Gastroesophageal sphincter (tissue), 4 donors: ENCODE data around the gene ZNRF3. TPM values are rescaled to one million over a fixed set of nuclear protein-coding genes. Genes with fewer than 3 reads are reported as not detected.

Experiments
- ATAC-seq: fragments of 150-250 bp; one replicate; pipeline ENCODE4 v1.9.1; 2016; ENCODE audit warnings: mild to moderate bottlenecking, moderate library complexity
- H3K27ac ChIP-seq, 4 donors: fragments of 200-600 bp; sonication (generic) in 3 of 4; 1 replicate in 3 of 4; 2 replicates in 1 of 4; pipeline ENCODE4 v1.5.1; 2016 to 2019
- H3K27me3 ChIP-seq: fragments of 200-600 bp; sonication (generic); one replicate; pipeline ENCODE4 v1.5.1; 2019
- H3K36me3 ChIP-seq, 2 donors: fragments of 200-600 bp; sonication (generic); one replicate each; pipeline ENCODE4 v1.5.1; 2019; ENCODE audit warnings: control low read depth in 1 of 2
- H3K4me1 ChIP-seq, 3 donors: fragments of 200-600 bp; sonication (generic); 1 replicate in 2 of 3; 2 replicates in 1 of 3; pipeline ENCODE4 v1.5.1; 2016 to 2019; ENCODE audit warnings: control low read depth in 2 of 3
- H3K4me3 ChIP-seq, 2 donors: fragments of 200-600 bp; sonication (generic); one replicate each; pipeline ENCODE4 v1.5.1; 2019; ENCODE audit warnings: mild to moderate bottlenecking in 1 of 2, moderate library complexity in 1 of 2
- H3K9me3 ChIP-seq, 3 donors: fragments of 200-600 bp; sonication (generic); one replicate each; pipeline ENCODE4 v1.5.1; 2017 to 2019; ENCODE audit warnings: control low read depth in 2 of 3
- CTCF ChIP-seq, 4 experiments: fragments of 200-600 bp in 2 of 4; fragments of 450-650 bp in 2 of 4; sonication (generic) in 1 of 4; IDR thresholded peaks; one replicate each; pipeline ENCODE4 v1.5.1; 2017 to 2019; ENCODE audit warnings: antibody characterized with exemption in 4 of 4, mild to moderate bottlenecking in 2 of 4, moderate library complexity in 2 of 4
- EP300 ChIP-seq: sonication (generic); formaldehyde crosslinking; IDR thresholded peaks from one replicate; pipeline ENCODE4 v1.6.1; 2017; ENCODE audit warnings: antibody characterized with exemption, mild to moderate bottlenecking
- POLR2A ChIP-seq, 2 donors: fragments of 450-650 bp; IDR thresholded peaks; one replicate each; pipeline ENCODE4 v1.6.1; 2017; ENCODE audit warnings: antibody characterized with exemption in 2 of 2, mild to moderate bottlenecking in 2 of 2, moderate library complexity in 1 of 2
- POLR2AphosphoS5 ChIP-seq: sonication (generic); formaldehyde crosslinking; IDR thresholded peaks from one replicate; pipeline ENCODE4 v1.6.1; 2017; ENCODE audit warnings: antibody characterized with exemption
- WGBS, 2 donors: methylation state at CpG; one replicate each; pipeline ENCODE4 v1.1.5; 2018; ENCODE audit warnings: low coverage in 1 of 2; 5-methylcytosine and 5-hydroxymethylcytosine counted together
- total RNA-seq, 4 donors: library from RNA; depleted of rRNA; stranded (reverse); fragments of >200 nt; gene quantifications; one replicate each; pipeline ENCODE4 v1.1.0, GENCODE V29; 2016

The ZNRF3 gene
- total RNA-seq, 4 donors from 2014 or later, result 14.8 to 27.7 (median 19.8) TPM

GRCh38 chr22:28992565-28993356, 109.4 kb downstream of the ZNRF3 start:
- no peak for ATAC-seq
- WGBS, 2 donors, result 82 to 85% methylated on average over 3 to 4 of the region's 4 CpGs
- no peaks in the 10 kb centered on the region for H3K27me3 ChIP-seq
- no peaks in the 10 kb centered on the region for H3K9me3 ChIP-seq
- no peak overlapping the region for H3K4me3 ChIP-seq
- peaks cover 0 to 39% (median 0%) of the 10 kb centered on the region in 3 donors for H3K4me1 ChIP-seq
- H3K27ac ChIP-seq, result no peak overlapping the region
- peaks cover 0 to 8% of the 10 kb centered on the region in 2 donors for H3K36me3 ChIP-seq
- TF ChIP-seq EP300, result no peak
- TF ChIP-seq CTCF (IDR thresholded peaks at IDR 0.05), result no peak
- TF ChIP-seq POLR2AphosphoS5, result no peak
- TF ChIP-seq POLR2A (IDR thresholded peaks at IDR 0.05), result no peak

DNA sequence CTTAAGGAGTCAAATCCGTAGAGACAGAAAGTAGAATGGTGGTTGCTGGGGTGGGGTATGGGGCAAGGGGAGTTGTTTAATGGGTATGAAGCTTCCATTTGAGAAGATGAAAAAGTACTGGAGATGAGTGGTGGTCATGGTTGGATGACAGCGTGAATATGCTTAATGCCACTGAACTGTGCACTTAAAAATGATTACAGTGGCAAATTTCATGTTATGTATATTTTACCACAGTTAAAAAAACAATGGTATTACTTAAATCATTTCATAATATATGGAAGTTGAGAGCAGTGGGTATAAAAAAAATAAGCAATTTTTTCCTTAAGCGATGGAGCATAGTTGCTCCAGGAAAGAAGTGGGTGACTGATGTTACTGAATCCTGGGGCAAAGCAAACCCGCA, 111.2 kb downstream of the ZNRF3 start:
- 99 to 100% methylated on average over 2 to 4 of the region's 4 CpGs for WGBS, 2 donors
- Histone ChIP-seq H3K9me3 (no peaks in the 10 kb centered on the region), H3K27ac (no peak overlapping the region), H3K4me3 (no peak overlapping the region), H3K4me1 (peaks cover 0 to 26% (median 0%) of the 10 kb centered on the region in 3 donors), H3K36me3 (peaks cover 0 to 8% of the 10 kb centered on the region in 2 donors), H3K27me3 (no peaks in the 10 kb centered on the region)
- TF ChIP-seq POLR2AphosphoS5, result no peak
- TF ChIP-seq POLR2A (IDR thresholded peaks at IDR 0.05), result no peak
- TF ChIP-seq EP300, result no peak
- no peak for TF ChIP-seq CTCF (IDR thresholded peaks at IDR 0.05)
- no peak for ATAC-seq

- Histone ChIP-seq H3K36me3 (peaks cover 0 to 8% of the 10 kb centered on the region in 2 donors), H3K4me1 (peaks cover 0 to 16% (median 4%) of the 10 kb centered on the region in 3 donors), H3K4me3 (no peak overlapping the region), H3K27me3 (no peaks in the 10 kb centered on the region), H3K27ac (no peak overlapping the region), H3K9me3 (no peaks in the 10 kb centered on the region)
- no peak for ATAC-seq
- WGBS, 2 donors, result 100% methylated on average over 1 to 2 of the region's 2 CpGs
- no peak for TF ChIP-seq POLR2AphosphoS5
- no peak for TF ChIP-seq CTCF (IDR thresholded peaks at IDR 0.05)
- no peak for TF ChIP-seq EP300
- TF ChIP-seq POLR2A (IDR thresholded peaks at IDR 0.05), result no peak
Measured at GRCh38 chr22:28995551-28995950, 112.2 kb downstream of the ZNRF3 start.

DNA sequence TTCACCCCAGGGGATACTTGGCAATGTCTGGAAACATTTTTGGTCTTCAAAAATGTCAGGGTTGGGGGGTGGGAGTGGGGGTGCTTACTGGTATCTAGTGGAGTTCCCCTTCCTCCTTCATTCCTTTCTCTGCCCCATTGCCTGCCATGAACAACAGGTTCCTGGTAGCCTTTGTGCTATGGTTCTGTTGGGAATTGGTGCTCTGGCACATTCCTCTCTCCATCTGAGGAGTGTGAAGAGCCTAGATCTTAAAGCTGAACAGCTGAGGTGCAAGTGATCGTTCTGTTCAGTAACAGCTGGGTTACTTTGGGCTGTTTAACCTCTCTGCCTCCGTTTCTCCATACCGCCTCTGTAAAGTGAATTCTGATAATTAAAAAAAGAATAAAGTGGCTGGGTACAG, 114.0 kb downstream of the ZNRF3 start:
- no peak for ATAC-seq
- Histone ChIP-seq H3K4me1 (peaks cover 0 to 17% (median 4%) of the 10 kb centered on the region in 3 donors), H3K27me3 (no peaks in the 10 kb centered on the region), H3K36me3 (peaks cover 0 to 1% of the 10 kb centered on the region in 2 donors), H3K27ac (no peak overlapping the region), H3K9me3 (no peaks in the 10 kb centered on the region), H3K4me3 (no peak overlapping the region)
- no CpG with 5 or more reads among the region's 3 CpGs for WGBS, 2 donors
- no peak for TF ChIP-seq EP300
- TF ChIP-seq POLR2AphosphoS5, result no peak
- no peak for TF ChIP-seq POLR2A (IDR thresholded peaks at IDR 0.05)
- TF ChIP-seq CTCF (IDR thresholded peaks at IDR 0.05), result no peak

DNA sequence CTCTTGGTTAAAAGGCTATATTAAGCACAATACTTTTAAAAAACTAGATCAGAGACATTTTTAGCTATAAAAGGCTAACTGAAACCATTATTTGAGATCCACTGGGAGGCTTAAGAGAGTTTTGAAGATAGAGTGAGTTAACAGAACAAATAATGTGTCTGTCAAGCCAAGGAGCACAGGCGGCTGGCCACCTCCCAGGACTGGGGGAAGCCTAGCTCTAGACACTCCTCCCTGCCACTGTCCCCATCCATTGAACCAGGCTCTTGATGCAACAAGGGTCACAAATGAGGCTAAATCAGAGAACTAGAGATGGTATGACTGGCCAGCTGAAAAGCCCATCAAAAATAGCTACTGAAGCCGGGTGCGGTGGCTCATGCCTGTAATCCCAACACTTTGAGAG, 115.3 kb downstream of the ZNRF3 start:
- no peak overlapping the region for H3K27ac ChIP-seq
- H3K4me1 ChIP-seq, result peaks cover 0 to 5% (median 4%) of the 10 kb centered on the region in 3 donors
- no peak for TF ChIP-seq CTCF (IDR thresholded peaks at IDR 0.05)
- TF ChIP-seq POLR2AphosphoS5, result no peak
- TF ChIP-seq POLR2A (IDR thresholded peaks at IDR 0.05), result no peak
- no peak for TF ChIP-seq EP300
- no peak for ATAC-seq
- 60% methylated on average over 1 of the region's 3 CpGs for WGBS, 2 donors
- no peak overlapping the region for H3K4me3 ChIP-seq
- no peaks in the 10 kb centered on the region for H3K36me3 ChIP-seq
- no peaks in the 10 kb centered on the region for H3K27me3 ChIP-seq
- no peaks in the 10 kb centered on the region for H3K9me3 ChIP-seq
